HG03442 (cell line): Measurements from ENCODE around the gene PAXX.
"Not testable (repeated sequence)": the region's sequence is repeated elsewhere in the genome, so short reads cannot be mapped to it uniquely, and the experiment has no call there.

Source experiments
- ATAC-seq: cut with Tn5 transposase; IDR thresholded peaks from one replicate; pipeline ENCODE4 v1.9.1; 2021; ENCODE audit warnings: mild to moderate bottlenecking, moderate library complexity; ENCODE audit not compliant: unreplicated experiment

PAXX gene

GRCh38 chr9:137029058-137029936 is 37.1 kb downstream of the PAXX start:
- no peak for ATAC-seq

DNA sequence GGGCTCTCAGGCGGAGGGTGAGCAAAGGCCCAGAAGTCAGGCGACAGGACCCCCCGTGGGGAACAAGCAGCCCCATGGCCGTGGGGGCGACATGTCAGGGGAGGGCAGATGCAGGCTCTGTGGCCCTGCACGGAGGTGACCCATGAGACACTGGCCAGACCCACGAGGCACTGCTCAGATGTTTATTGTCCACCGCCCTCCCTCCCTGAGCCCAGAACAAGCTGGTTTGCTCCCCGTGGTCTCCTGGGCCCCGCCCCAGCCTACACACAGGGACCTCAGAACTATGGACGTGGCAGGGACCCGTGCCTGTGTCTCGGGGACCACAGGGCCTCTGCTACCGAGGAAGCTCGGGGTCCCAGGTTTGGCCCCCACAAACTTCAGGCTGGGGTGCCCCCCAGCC is 37.8 kb downstream of the PAXX start:
- ATAC-seq: no peak

DNA sequence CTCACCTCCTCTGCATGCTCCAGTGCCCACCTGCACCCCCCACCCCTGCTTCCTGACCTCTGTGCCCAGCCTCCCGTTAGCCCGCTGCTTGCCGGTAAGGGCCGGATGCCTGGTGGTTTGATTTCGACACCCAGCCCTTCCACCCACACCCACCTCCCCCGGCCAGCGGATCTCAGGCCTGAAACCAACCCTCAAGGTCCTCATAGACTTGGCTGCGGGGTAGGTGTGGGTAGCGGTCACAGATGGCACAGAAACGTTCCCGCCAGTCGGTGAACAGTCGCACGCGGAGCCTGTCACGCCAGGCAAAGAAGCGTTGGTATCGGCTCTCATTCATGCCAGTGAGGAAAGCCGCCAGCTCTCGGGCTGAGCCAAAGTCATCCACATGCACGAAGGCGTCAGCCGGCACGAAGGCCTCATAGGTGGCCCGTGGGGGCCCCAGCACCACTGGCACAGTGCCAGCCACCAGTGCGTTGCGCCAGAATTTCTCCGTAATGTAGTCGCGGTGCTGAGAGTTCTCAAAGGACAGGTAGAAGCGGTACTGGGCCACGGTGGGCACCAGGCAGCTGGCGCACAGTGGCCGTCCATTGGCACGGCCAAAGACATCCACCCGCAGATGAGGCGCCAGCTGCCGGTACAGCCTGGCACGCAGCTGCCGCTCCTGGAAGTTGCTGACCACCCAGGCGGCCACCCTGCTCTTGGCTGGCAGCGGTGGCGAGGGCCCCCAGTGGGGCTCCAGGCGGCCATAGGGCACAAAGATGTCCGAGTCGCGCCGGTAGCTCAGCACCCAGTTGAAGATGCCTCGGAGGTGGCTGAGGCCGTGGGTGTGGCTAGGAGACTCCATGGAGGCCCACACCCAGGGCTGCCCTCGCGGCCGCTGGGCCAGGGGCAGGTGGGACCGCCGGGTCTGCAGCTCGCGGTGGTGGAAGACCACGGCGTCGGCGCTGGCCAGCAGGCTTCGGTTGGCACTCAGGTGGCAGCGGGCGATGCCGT is 38.6 kb downstream of the PAXX start:
- ATAC-seq: no peak

GRCh38 chr9:137031904-137032640 is 39.9 kb downstream of the PAXX start, which contains the start of gene FUT7:
TSS of gene FUT7 (minus strand) at chr9:137032088. CDS start at chr9:137031991, 97 bp downstream.
- no peak for ATAC-seq

DNA sequence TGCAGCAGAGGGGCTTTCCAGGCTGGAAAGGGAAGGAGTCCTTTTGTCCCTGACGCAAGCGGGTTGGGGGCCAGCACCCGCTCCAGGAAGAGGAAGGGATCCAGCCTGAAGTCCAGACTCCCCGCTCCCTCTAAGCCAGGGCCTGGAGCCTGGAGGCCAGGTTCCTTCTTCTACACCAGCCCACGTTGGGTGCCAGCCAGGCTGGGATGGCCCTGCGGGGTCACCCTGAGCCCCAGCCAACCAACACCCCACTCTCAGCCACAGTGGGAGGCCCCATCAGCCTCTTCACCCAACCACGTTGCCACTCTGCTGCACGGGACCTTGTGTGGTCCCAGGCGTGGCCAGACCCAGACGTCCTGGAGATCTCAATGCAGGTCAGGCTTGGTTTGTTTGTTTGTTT is 40.6 kb downstream of the PAXX start:
- ATAC-seq: no peak

DNA sequence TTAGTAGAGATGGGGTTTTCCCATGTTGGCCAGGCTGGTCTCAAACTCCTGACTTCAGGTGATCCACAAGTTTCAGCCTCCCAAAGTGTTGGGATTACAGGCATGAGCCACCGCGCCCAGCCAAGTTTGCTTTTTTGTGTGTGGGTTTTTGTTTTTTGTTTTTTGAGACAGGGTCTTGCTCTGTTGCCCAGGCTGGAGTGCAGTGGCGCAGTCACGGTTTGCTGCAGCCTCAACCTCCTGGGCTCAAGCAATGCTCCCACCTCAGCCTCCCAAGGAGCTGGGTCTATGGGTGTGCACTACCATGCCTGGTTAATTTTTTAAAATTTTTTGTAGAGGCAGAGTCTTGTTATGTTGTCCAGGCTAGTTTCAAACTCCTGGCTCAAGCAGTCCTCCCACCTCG is 41.3 kb downstream of the PAXX start:
- not testable (repeated sequence) for ATAC-seq

- ATAC-seq: no peak
Observed at GRCh38 chr9:137034039-137034708, 42.0 kb downstream of the PAXX start.

DNA sequence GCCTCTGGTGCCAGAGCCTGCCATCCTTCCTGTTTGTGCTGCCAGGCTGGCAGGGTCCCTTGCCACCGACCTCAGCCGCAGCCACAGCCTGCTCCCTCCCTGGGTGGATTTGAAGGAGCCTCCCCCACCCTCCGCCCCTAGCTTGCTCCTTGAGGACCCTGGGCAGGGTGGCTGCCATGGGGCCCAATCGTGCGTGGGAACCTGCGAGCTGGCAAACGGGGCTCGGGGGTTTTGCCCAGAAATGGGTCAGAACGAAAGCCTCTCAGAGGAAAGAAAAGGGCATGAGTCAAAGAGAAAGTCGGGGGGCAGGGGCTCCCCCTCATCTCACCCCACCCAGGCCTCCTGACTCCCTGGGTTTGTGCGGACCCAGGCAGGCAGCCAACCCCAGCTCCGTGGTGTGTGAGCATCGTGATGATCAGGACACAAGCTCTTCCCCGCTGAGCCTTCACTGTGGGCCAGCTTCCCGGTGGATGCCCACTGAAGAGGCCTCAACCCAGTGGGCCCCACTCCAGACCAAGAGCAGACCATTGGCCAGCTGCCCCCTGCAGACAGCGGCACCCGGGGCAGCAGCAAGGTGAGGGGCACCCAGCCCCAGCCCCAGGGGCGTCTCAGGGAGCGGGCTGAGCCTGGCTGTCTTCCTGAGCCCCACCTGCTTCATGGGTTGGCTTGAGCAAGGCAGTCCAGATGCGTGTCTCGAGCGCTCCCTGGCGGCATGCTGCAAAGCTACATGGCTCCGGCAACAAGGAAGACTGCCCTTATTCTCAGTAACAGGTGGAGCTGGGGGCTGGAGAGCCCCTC is 42.7 kb downstream of the PAXX start:
- ATAC-seq: peak; percentile 51

- no peak for ATAC-seq
Observed at GRCh38 chr9:137035507-137035834, 43.2 kb downstream of the PAXX start.

GRCh38 chr9:137035937-137036336 is 43.7 kb downstream of the PAXX start:
- no peak for ATAC-seq

DNA sequence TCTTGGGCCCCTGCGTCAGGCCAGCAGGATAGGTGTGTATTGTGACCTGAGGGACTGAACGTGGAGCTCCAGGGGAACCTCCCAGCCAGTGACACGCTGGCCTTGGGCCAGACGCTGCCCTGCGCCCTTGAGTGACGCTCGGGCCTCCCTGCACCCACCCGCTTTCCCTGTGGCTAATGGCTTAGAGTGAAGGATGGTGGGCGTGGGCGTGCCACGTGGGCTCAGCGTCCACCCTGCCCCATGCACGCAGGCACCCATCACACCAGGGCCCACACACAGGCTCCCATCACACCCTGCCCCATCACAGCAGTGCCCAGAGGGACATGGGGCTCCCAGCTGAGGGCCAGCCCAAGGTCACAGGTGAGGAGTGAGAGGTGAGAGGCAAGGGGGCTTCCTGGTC is 44.8 kb downstream of the PAXX start:
- no peak for ATAC-seq

DNA sequence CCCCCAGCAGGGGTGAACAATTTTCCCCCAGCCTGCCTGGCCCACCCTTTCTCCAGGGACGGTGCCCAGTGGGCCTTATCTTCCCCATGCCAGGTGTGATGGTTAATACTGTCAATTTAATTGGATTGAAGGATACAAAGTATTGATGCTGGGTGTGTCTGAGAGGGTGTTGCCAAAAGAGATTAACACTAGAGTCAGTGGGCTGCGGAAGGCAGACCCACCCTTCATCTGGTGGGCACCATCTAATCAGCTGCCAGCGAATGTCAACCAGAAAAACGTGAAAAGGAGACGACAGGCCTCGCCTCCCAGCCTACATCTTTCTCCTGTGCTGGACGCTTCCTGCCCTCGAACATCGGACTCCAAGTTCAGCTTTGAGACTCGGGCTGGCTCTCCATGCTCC is 45.3 kb downstream of the PAXX start:
- ATAC-seq: no peak

GRCh38 chr9:137038916-137039315 is 46.7 kb downstream of the PAXX start:
- no peak for ATAC-seq

DNA sequence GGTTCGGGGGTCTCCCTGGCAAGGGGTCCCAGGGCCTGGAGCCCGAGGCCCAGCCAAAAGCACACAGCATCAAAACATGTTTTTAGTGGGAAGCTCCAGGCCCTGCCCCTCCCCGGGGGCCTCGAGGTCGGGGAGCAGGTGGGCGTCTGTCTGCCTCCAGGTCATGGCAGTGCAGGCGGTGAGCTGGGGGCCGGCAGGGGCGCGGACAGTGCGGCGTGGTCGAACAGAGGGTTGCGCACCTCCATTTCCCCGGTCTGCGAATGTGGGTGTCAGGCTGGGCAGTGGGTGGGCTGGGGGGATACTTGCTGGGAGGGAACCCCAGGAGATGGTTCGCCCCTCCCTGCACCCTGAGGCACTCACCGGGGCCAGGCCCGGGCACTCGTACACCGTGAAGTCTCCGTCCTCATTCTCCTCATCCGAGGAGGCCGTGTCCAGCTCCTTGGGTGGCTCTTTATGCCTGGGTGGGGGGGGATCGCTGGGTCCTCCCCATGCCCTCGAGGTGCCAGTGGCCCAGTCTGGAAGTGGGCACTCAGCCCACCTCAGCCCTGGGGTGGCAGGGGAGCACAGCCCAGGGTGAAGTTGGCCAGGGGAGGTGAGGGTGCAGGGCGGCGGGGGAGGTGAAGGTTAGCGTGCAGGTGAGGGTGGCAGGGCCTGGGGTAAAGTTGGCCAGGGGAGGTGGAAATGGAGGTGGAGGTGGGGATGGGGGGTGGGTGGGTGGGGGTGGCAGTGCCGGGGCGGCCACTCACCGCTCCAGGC is 47.6 kb downstream of the PAXX start:
- no peak for ATAC-seq

GRCh38 chr9:137040568-137040967 is 48.3 kb downstream of the PAXX start:
- ATAC-seq: no peak

DNA sequence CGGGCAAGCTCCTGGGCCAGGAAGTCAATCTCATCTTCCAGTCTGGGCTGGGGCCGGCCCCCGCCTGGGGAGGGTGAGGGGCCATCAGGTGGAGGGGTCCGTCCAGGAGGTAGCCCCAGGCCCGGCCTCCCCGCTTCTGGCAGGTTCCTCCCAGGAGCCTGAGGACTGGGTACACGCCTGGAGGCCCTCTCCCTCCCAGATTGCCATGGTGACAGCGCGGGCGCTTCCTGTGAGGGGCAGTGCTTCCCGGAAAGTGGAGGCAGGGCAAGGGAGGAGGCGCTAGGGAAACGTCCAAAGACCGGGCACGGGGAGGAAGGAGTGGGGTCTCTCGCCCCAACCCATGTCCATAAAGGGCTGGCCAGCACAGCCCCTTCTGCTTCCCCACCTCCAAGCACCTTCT is 48.9 kb downstream of the PAXX start:
- no peak for ATAC-seq

GRCh38 chr9:137042751-137043727 is 50.8 kb downstream of the PAXX start:
- no peak for ATAC-seq
